Astrocyte (in vitro differentiated cells and primary cell): ENCODE measurements around the gene PTCH2.
"Not testable (repeated sequence)": the region's sequence is repeated elsewhere in the genome, so short reads cannot be mapped to it uniquely, and the experiment has no call there.

Experiments
- EZH2 ChIP-seq: IDR thresholded peaks from 2 replicates; pipeline ENCODE4 v1.6.1; 2012; ENCODE audit warnings: mild to moderate bottlenecking, low read length, inconsistent platforms; ENCODE audit not compliant: insufficient read depth
- TF ChIP-seq, protein P1 (sequence below): IDR thresholded peaks from 2 replicates; pipeline ENCODE4 v1.5.1; 2011; ENCODE audit warnings: low read depth, mild to moderate bottlenecking, inconsistent platforms, low read length, moderate library complexity; ENCODE audit not compliant: insufficient read depth

DNA sequence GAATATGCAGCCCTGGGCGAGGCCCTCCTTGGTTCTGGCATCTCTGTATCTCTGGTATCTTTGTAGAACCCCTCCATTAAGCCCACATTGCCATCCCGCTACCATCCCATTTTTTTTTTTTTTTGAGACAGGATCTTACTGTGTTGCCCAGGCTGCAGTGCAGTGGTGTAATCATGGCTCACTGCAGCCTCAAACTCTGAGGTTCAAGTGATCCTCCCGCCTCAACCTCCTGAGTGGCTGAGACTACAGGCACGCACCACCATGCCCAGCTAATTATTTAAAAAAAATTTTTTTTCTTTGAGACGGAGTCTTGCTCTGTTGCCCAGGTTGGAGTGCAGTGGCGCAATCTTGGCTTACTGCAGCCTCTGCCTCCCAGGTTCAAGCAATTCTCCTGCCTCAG lies 18.7 kb downstream of the PTCH2 start:
- TF ChIP-seq, protein P1, sequence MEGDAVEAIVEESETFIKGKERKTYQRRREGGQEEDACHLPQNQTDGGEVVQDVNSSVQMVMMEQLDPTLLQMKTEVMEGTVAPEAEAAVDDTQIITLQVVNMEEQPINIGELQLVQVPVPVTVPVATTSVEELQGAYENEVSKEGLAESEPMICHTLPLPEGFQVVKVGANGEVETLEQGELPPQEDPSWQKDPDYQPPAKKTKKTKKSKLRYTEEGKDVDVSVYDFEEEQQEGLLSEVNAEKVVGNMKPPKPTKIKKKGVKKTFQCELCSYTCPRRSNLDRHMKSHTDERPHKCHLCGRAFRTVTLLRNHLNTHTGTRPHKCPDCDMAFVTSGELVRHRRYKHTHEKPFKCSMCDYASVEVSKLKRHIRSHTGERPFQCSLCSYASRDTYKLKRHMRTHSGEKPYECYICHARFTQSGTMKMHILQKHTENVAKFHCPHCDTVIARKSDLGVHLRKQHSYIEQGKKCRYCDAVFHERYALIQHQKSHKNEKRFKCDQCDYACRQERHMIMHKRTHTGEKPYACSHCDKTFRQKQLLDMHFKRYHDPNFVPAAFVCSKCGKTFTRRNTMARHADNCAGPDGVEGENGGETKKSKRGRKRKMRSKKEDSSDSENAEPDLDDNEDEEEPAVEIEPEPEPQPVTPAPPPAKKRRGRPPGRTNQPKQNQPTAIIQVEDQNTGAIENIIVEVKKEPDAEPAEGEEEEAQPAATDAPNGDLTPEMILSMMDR = not testable (repeated sequence)
- TF ChIP-seq EZH2 = not testable (repeated sequence)
